Measurements from ENCODE around the gene MED14. TPM values are rescaled to one million over a fixed set of nuclear protein-coding genes. Genes with fewer than 3 reads are reported as not detected.

Gene MED14
- total and polyA plus RNA-seq, 2 of the 4 experiments (the other 2 are of a cell fraction): 17.6 to 25.9 TPM

GRCh38 chrX:40784516-40785151, 49.3 kb upstream of the MED14 start:
- Histone ChIP-seq H3K56ac (ENCODE audit: extremely low read depth, insufficient read depth, low read length) (no peak overlapping the region), H3K27me3 (ENCODE audit: control insufficient read depth, insufficient read depth, low read length) (no peaks in the 10 kb centered on the region; the same call in 1 of the 2 replicates), H3K18ac (ENCODE audit: low read depth, low read length) (no peak overlapping the region), H3K4me1 (ENCODE audit: control insufficient read depth, insufficient read depth, low read length) (peaks cover 3% of the 10 kb centered on the region; the same call in 1 of the 2 replicates), H3K4me2 (ENCODE audit: low read depth, low read length) (no peak overlapping the region), H3K14ac (replicated peaks; ENCODE audit: low read depth, low read length) (no peak overlapping the region), H3K36me3 (ENCODE audit: control insufficient read depth, insufficient read depth, low read length) (no peaks in the 10 kb centered on the region), H4K91ac (ENCODE audit: insufficient read depth, low read depth, low read length) (no peak overlapping the region), H3K79me1 (ENCODE audit: low read depth in 1 of 2, low read length in 2 of 2) (no peaks in the 10 kb centered on the region), H2AK5ac (ENCODE audit: low read depth, low read length) (no peak overlapping the region), H3K9me1 (ENCODE audit: insufficient read depth, low read length) (no peaks in the 10 kb centered on the region), H3K23ac (ENCODE audit: low read depth, low read length) (no peak overlapping the region; the same call in 1 of the 2 replicates), H2BK120ac (ENCODE audit: low read depth, low read length) (no peak overlapping the region), H3K9ac (ENCODE audit: low read depth, low read length) (no peak overlapping the region), H4K20me1 (ENCODE audit: insufficient read depth, low read length) (no peaks in the 10 kb centered on the region), H3K27ac (ENCODE audit: insufficient read depth, low read length) (no peak overlapping the region), H4K8ac (ENCODE audit: low read depth in 2 of 2, low read length in 2 of 2) (no peak overlapping the region), H2AFZ (replicated peaks; ENCODE audit: low read length, poor library complexity) (no peak overlapping the region), H2BK5ac (ENCODE audit: low read depth, low read length, poor library complexity, severe bottlenecking) (no peak overlapping the region), H2BK15ac (ENCODE audit: low read depth, low read length) (no peak overlapping the region), H3K9me3 (ENCODE audit: control insufficient read depth, insufficient read depth, low read length) (no peaks in the 10 kb centered on the region), H4K5ac (ENCODE audit: low read depth, low read length) (no peak overlapping the region), H3K4me3 (ENCODE audit: insufficient read depth, low read depth, low read length) (no peak overlapping the region), H2AK9ac (replicated peaks; ENCODE audit: low read depth, low read length, poor library complexity) (no peak overlapping the region), H2BK20ac (ENCODE audit: low read depth, low read length) (no peak overlapping the region), H3K4ac (ENCODE audit: low read depth, low read length) (no peak overlapping the region)
- ATAC-seq (ENCODE audit: low read depth): no peak
- TF ChIP-seq MAZ (IDR thresholded peaks at IDR 0.05; ENCODE audit: borderline replicate concordance, low read depth, low read length) (no peak), CHD1 (IDR thresholded peaks at IDR 0.05; ENCODE audit: low read depth, low read length) (no peak), RCOR1 (IDR thresholded peaks at IDR 0.05; ENCODE audit: insufficient replicate concordance, low read length) (no peak), RAD21 (IDR thresholded peaks at IDR 0.05; ENCODE audit: low read length) (no peak), ELK1 (IDR thresholded peaks at IDR 0.05; ENCODE audit: borderline replicate concordance, low read depth, low read length) (no peak), NFE2L2 (IDR thresholded peaks at IDR 0.05; ENCODE audit: low read depth, low read length) (no peak), USF2 (IDR thresholded peaks at IDR 0.05; ENCODE audit: low read depth, low read length) (no peak), POLR2A (IDR thresholded peaks at IDR 0.05; ENCODE audit: low read depth, low read length) (no peak), SMC3 (IDR thresholded peaks at IDR 0.05; ENCODE audit: low read depth, low read length) (no peak), RFX5 (IDR thresholded peaks at IDR 0.05; ENCODE audit: low read depth, low read length) (no peak), BHLHE40 (IDR thresholded peaks at IDR 0.05; ENCODE audit: low read depth, low read length) (no peak), CEBPB (IDR thresholded peaks at IDR 0.05; ENCODE audit: low read depth, low read length) (no peak), MXI1 (IDR thresholded peaks at IDR 0.05; ENCODE audit: borderline replicate concordance, low read depth, low read length) (no peak)
- BruUV-seq (replicated peaks): no TSS peak
- WGBS, 2 experiments (ENCODE audit: extremely low coverage in 2 of 2, insufficient read length in 1 of 2): 17% methylated on average over 1 of the region's 4 CpGs; no CpG with 5 or more reads in 1 of the 2 experiments
- dilution Hi-C loops (cut with HindIII; ENCODE audit: low sequenced_read_pairs, unreplicated experiment) (no loop called here), in situ Hi-C loops (cut with MboI; ENCODE audit: low sequenced_read_pairs) (no loop called here), intact Hi-C loops (cut with micrococcal nuclease) (no loop called here)
- ChIA-PET POLR2A (ENCODE audit: unreplicated experiment) (no interaction called here), CTCF (interaction anchor here (0.9 kb wide), 1 partner anchor 9 kb away, joined by 3 read pairs; no protein-coding TSS in a partner anchor)
- DNase-seq: peak; percentile 31

Data from IMR-90 (cell line).